Putamen (tissue), 1 donor: ENCODE results near the gene PRSS33.

Experiments
- DNase-seq: peaks from one replicate; pipeline ENCODE4 v3.0.0-alpha.2; 2016; ENCODE audit warnings: low spot score

Gene PRSS33

DNA sequence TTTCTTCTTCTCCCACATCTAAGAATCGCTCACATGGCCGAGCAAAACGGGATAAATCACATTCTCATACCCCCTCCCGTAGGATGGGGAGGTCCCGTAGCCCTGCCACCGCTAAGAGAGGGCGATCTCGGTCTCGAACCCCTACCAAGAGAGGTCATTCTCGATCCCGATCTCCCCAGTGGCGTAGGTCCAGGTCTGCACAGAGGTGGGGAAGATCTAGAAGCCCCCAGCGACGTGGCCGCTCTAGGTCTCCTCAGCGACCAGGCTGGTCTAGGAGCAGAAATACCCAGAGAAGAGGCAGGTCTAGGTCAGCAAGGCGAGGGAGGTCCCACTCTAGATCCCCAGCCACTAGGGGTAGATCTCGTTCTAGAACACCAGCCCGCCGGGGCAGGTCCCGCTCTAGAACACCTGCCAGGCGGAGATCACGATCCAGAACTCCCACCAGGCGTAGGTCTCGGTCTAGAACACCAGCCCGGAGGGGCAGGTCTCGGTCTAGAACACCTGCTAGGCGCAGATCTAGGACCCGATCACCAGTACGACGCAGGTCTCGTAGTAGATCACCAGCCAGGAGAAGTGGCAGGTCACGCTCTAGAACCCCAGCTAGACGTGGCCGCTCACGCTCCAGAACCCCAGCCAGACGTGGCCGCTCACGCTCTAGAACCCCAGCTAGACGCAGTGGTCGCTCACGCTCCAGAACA is 25.3 kb downstream of the PRSS33 start:
- no peak for DNase-seq

DNA sequence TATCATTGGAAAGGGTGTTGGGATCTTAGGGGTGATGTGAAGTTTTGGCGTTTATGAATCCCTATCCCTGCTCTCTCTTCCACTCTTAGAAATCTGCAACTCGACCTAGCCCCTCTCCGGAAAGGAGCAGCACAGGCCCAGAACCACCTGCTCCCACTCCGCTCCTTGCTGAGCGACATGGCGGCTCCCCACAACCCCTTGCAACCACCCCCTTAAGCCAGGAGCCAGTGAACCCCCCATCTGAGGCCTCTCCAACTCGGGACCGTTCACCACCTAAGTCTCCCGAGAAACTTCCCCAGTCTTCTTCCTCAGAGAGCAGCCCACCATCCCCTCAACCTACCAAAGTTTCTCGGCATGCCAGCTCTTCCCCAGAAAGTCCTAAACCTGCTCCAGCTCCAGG is 25.9 kb downstream of the PRSS33 start:
- no peak for DNase-seq

- no peak for DNase-seq
These were observed 30.0 kb downstream of the PRSS33 start for GRCh38 chr16:2757344-2757743.

GRCh38 chr16:2756288-2757015 is 30.9 kb downstream of the PRSS33 start:
- no peak for DNase-seq

GRCh38 chr16:2755158-2755557 is 32.2 kb downstream of the PRSS33 start:
- DNase-seq: no peak

DNA sequence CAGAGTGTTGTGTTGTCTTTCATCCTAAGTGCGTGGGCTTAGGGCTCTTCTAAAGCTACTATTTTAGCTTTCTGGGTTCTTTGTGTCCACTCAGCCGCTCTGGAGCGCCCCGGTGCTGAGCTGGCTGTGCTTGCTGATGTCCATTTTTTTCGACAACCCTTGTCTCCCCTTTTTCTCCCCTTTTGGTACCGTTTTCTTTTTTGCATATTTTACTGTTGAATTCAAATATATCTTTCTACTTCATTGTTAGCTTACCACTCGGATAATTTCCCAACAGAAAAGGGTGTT is 33.7 kb downstream of the PRSS33 start:
- DNase-seq: no peak

GRCh38 chr16:2752850-2753732 is 34.3 kb downstream of the PRSS33 start:
- peak; percentile 84 for DNase-seq

DNA sequence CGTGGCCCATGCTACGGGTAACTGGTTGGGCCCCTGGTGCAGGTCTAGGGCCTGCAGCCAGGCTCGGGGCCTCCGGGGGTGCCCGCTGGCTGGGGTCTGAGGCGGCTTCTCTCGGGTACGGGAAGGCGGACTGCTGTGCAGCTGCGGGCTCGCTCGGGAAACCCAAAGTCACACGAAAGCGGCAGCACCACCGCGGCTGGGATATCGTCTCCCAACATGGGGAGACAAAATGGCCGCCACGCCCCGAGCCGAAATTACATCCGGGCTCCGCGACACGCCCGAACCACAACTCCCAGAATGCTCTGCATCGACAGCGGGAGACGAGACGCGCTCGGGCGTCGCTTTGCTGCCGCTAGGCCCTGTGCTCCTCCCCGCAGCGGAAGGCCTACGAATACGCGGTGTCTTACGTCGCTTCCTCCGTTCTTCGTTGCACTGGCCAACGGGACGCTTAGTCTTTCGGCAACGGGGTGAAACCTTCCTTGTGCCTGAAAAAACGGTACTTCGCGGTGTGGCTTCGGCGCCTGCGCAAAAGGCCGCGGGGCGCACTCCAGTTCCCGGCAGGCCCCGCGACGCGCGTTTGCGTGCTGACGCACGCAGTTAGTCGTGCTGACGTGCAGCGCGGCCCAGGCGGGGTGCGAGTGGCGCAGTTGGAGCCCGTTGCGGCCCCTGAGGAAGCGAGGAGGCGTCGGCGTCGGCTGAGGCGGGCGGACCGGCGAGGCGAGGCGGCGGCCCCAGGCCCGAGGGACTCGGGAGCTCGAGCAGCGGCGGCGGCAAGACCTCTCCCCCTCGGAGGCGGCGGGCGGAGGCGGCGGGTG is 35.1 kb downstream of the PRSS33 start, which contains the start of gene SRRM2:
TSS of gene SRRM2 (plus strand) at position 604 of the 815 bp plus-strand sequence. CDS start 3,727 bp downstream, outside the sequence.
- DNase-seq: peak; percentile 93

- DNase-seq: no peak
These were observed 35.8 kb downstream of the PRSS33 start for GRCh38 chr16:2751577-2752034.

DNA sequence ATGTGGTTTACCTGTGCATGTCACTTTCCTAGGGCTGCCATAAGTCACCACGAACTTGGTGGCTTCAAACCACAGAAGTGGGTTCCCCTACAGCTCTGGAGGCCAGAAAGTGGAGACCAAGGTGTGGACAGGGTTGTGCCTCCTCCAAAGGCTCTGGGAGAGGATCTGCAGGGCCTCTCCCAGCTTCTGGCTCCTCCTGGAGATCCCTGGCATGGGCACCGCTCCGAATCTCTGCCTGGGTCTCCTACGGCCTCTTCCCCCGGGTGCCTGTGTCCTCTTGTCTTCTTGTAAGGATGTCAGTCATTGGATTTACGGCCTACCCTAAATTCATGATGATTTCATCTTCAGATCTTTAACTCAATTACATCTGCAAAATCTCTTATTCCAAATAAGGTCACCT is 37.4 kb downstream of the PRSS33 start:
- no peak for DNase-seq

GRCh38 chr16:2749476-2749875 is 37.9 kb downstream of the PRSS33 start:
- DNase-seq: no peak

DNA sequence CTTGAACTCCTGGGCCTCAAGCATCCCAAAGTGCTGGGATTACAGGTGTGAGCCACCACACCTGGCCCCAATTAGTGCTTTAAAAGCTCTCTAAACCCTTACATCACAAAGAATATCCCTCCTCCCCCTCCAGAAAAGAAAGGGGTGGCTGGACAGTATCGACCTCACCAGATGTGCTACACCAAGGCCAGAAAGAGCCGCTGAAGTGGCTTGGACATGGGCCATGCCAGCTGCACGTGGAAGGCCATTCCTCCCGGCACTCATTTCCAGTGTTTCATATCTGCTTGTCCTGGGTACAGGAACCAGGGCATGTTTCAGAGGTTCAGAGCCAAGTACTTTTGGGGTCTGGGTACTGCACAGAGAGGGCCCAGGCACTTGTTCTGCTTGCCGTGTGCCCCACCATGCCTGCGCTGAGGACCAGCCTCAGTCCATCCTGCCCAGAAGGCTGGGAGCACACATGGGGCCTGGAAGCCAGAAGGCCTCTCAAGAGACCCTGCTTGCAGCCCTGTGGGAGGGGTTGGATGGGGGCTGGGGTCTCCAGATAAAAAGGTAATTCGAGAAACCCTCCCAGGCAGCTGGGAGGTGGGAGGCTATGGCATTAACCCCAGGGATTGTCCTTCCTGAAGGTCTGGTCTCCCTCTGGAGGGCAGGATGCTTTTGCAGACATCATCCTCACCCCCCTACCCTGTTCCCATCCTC is 38.5 kb downstream of the PRSS33 start:
- no peak for DNase-seq

DNA sequence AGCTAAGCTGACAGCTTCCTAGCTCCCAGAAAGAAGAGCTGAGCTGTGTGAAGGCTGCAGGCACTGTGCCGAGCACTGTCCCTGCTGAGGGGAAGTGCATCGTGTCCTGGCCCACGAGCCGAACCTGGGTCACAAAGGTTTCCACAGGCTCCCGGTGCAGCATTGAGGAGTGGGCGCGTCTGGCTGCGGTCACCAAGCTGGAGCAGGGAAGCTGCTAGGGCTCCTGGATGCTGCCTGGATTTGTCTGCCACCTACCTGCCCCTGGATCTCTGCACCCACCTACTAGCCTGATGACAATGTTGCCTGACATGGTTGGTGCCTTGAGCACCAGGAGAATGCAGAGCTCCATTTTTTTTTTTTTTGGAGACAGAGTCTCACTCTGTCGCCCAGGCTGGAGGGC is 41.4 kb downstream of the PRSS33 start:
- DNase-seq: peak; percentile 48

- no peak for DNase-seq
These were observed 42.1 kb downstream of the PRSS33 start for GRCh38 chr16:2745116-2745890.

DNA sequence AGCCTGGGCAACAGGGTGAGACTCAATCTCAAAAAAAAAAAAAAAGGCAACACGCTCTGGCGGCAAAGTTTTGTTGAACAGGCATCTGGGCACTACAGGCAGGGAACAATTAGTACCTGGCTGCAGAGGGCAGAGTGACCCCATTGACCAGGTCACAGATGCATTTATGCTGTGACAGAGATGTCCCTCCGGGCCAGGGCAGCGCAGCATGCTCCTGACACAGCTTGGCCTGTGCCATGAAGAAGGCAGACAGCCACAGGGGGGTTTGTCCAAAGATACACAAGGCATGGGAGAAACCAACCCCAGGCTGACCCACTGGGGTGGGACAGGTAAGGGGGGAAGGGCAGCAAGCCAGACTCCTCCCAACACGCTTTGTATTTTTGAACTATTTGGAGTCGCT is 42.6 kb downstream of the PRSS33 start:
- no peak for DNase-seq

GRCh38 chr16:2743007-2743810 is 44.2 kb downstream of the PRSS33 start:
- no peak for DNase-seq

DNA sequence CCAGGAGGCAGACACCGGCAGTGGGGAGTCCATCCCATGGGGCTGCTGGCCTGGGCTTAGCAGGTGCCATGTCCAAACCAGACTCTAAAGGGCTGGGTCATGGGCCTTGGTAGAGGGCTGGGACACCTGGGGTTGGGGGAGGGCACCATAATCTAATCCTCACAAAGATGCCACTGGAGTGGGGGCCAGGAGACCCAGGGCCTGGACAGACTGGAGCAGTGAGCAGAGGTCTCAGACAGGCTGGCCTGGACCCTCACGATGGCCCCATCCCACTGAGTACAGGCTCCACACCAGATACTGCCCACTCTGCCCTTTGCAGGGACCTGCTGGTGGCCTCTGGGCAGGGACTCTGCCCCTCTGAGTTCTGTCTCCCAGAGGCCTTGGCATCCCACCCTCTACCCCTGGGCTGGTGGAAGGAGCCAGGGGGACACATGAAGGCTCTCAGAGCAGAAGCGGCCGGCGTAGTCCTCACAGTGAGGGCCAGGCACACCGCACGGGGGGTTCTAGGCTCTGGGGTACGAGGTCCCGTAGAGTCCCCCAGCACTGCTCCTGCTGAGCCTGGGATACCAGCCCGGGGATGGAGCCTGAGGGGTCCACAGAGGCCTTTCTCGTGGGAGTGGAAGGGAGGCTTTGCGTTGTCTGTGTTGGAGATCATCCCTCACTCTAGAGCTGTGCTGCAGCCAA is 44.9 kb downstream of the PRSS33 start:
- no peak for DNase-seq

- no peak for DNase-seq
These were observed 46.2 kb downstream of the PRSS33 start for GRCh38 chr16:2741168-2741567.

DNA sequence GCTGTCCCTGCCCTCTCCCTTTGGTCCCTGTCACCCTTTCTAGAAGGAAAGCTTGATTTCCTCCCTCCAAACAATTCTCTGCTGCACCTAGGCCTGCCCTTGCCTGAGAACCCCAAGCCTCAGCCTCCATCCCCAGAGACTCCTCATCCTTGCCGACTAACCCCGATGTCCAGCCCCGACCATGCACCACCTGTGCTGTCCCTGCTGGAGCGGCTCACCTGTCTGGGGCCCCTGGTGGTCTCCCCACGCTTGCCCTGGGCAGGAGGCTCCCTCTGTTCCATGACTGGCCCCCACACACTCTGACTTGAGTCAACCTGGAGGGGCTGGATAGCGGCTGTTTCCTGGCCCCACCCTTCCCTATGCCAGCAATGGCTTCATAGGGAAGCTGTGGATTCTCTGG is 46.9 kb downstream of the PRSS33 start:
- no peak for DNase-seq
